Neural crest cell (in vitro differentiated cells): ENCODE measurements around the gene OSBPL7. TPM values are rescaled to one million over a fixed set of nuclear protein-coding genes. Genes with fewer than 3 reads are reported as not detected.
A peak's percentile ranks its signal among the peaks of the same experiment; 100 is the strongest.

ENCODE experiments used
- DNase-seq: peaks from one replicate; pipeline ENCODE4 v3.0.0; 2021; ENCODE audit warnings: low read depth, mixed read lengths, low spot score
- H3K27ac Mint-ChIP-seq: one replicate; pipeline ENCODE4 v1.8.0; 2021; ENCODE audit warnings: mild to moderate bottlenecking, mixed read lengths; ENCODE audit not compliant: unreplicated experiment
- H3K27me3 Mint-ChIP-seq: 2 replicates; pipeline ENCODE4 v1.8.0; 2021; ENCODE audit warnings: low read depth, mild to moderate bottlenecking, mixed read lengths
- H3K36me3 Mint-ChIP-seq: 2 replicates; pipeline ENCODE4 v1.8.0; 2021; ENCODE audit warnings: low read depth, mild to moderate bottlenecking, mixed read lengths
- H3K4me1 Mint-ChIP-seq: 2 replicates; pipeline ENCODE4 v1.8.0; 2021; ENCODE audit warnings: mixed read lengths
- H3K4me3 Mint-ChIP-seq: one replicate; pipeline ENCODE4 v1.8.0; 2021; ENCODE audit warnings: mild to moderate bottlenecking, mixed read lengths
- H3K9me3 Mint-ChIP-seq: 2 replicates; pipeline ENCODE4 v1.8.0; 2021; ENCODE audit warnings: mixed read lengths
- total RNA-seq: library from RNA; stranded (reverse); gene quantifications from 2 replicates; pipeline ENCODE4 v1.2.1, GENCODE V29; 2021
- TF ChIP-seq, protein P1 (sequence below): fragments of 200-600 bp; sonication (generic); conservative IDR thresholded peaks from 2 replicates; pipeline ENCODE4 v1.5.0; 2021; ENCODE audit warnings: antibody characterized with exemption, mild to moderate bottlenecking

OSBPL7 gene
- total RNA-seq, 1 donor from 2014 or later, result 14.3 TPM

DNA sequence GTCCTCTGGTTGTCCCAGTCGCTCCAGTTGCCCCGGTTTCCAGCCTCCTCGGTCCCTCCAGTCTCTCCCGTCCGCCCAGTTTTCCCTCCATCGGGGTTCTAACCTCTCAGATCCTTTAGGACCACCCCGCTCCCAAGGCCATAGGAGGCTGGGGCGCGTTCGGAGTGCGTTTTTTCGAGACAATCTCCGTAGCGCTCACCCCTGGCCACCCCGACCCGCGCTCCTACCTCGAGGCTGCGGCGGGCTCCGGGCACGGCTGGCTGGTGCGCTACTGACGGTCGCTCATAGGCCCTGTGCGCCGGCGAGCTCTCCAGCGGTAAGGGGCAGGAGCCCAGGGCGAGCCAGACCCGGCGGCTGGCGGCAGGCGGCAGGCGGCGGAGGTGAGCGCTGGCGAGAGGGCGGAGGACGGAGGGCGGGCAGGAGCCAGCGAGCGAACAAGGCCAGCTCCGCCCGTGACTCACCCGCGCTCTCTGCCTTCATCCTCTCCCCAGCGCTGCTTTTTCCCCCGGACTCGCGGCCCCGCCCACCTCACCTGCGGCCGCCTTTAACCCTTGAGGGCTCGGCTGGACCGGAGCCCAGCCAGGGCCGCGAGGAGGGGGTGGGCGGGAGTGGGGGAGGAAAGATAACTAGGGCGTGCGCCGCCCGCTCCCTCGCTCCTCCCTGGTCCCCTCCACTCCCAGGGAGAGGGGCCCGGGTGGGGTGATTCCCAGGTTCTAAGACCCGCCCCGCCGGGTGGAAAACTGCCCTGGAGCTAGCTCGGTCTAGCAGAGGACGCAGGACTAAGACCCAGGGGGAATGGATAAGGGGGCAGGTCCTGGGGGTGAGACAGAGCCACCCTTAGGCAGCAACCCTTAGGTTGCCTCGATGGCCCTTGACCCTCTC, 29.3 kb upstream of the OSBPL7 start, which contains the start of gene SP6:
SP6 (minus strand) TSS at position 472 of the 882 bp plus-strand sequence. CDS start 2,734 bp downstream, outside the sequence.
- peak; percentile 55 for DNase-seq
- no peak within 1 kb of the TSS for H3K27ac Mint-ChIP-seq
- no peaks in the 10 kb centered on the region for H3K36me3 Mint-ChIP-seq
- no peaks in the 10 kb centered on the region for H3K9me3 Mint-ChIP-seq
- H3K4me1 Mint-ChIP-seq, result peaks cover 21% of the 10 kb centered on the region
- TF ChIP-seq, protein P1, sequence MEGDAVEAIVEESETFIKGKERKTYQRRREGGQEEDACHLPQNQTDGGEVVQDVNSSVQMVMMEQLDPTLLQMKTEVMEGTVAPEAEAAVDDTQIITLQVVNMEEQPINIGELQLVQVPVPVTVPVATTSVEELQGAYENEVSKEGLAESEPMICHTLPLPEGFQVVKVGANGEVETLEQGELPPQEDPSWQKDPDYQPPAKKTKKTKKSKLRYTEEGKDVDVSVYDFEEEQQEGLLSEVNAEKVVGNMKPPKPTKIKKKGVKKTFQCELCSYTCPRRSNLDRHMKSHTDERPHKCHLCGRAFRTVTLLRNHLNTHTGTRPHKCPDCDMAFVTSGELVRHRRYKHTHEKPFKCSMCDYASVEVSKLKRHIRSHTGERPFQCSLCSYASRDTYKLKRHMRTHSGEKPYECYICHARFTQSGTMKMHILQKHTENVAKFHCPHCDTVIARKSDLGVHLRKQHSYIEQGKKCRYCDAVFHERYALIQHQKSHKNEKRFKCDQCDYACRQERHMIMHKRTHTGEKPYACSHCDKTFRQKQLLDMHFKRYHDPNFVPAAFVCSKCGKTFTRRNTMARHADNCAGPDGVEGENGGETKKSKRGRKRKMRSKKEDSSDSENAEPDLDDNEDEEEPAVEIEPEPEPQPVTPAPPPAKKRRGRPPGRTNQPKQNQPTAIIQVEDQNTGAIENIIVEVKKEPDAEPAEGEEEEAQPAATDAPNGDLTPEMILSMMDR, result peak; percentile 25
- peak within 1 kb of the TSS; percentile 58 for H3K4me3 Mint-ChIP-seq
- peaks cover 98% of the 10 kb centered on the region for H3K27me3 Mint-ChIP-seq

DNA sequence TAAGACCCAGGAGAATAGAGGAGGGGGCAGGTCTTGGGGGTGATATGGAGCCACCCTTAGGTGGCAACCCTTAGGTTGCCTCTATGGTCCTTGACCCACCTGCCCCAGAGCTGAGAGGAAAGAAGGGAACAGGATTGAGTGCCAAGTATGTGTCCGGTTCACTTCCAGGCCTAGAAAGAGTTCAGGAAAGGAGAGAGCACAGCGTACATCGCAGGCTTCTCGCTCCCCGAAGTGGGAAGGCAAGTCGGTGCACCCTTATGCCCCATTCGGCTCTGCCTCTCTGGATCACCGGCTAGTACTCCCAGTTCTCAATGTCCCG, 28.7 kb upstream of the OSBPL7 start:
- Mint-ChIP-seq H3K4me3 (peak overlapping the region; percentile 58), H3K27me3 (peaks cover 98% of the 10 kb centered on the region), H3K4me1 (peaks cover 21% of the 10 kb centered on the region), H3K27ac (no peak overlapping the region), H3K9me3 (no peaks in the 10 kb centered on the region), H3K36me3 (no peaks in the 10 kb centered on the region)
- TF ChIP-seq, protein P1, result no peak
- DNase-seq, result no peak

DNA sequence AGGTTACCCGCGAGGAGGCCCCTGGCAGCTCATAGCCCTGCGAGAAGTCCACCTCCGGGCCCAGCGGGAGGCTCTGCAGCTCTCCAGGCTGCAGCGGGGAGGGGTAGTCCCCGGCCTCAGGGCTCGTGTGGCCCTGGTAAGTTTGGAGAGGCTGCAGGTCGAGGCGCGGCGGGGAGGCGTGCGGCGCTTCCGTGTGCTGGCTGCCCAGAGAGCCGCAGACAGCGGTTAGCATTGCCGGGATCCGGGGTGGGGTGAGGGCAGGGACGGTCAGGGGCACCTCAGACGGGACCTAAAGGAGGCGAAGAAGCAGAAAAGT, 26.6 kb upstream of the OSBPL7 start:
- Mint-ChIP-seq H3K4me1 (peaks cover 23% of the 10 kb centered on the region), H3K36me3 (no peaks in the 10 kb centered on the region), H3K27ac (no peak overlapping the region), H3K9me3 (no peaks in the 10 kb centered on the region), H3K27me3 (peaks cover 94% of the 10 kb centered on the region), H3K4me3 (peak overlapping the region; percentile 38)
- TF ChIP-seq, protein P1, result no peak
- no peak for DNase-seq

DNA sequence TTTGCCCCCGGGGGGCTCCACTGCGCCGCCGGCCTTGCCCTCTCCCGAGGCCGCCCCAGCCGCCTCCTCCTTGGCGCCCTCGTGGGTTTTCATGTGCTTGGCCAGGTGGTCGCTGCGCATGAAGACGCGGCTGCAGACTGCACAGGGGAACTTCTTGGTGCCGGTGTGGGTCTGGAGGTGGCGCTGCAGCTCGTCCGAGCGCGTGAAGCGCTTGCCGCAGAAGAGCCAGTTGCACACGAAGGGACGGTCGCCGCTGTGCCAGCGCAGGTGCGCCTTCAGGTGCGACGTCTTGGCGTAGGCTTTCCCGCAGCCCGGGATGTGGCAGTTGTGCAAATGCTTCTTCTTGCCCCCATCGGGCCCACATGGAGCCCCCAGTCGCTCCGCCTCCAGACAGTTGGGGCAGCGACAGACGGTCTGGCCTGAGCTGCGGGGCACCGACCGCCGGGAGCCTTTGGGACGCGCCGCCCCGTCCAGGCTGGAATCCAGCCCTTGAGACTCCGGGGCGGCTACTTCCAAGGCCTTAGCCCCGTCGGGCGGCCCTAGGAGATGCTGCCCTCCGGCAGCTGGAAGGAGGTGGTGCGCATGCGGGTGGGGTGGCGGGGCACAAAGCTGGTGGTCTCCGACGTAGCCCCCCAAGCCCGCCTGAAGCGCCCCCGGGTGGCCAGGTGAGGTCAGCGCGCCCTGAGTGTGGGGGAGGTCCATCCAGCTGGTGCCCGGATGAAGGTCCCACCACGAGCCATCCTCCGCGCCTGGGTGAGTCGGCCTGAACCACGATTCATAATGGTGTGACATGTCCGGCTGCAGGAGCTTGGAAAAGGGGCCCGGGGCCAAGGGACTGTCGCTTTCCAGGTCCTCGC, 26.0 kb upstream of the OSBPL7 start:
- Mint-ChIP-seq H3K4me3 (no peak overlapping the region), H3K36me3 (no peaks in the 10 kb centered on the region), H3K27ac (no peak overlapping the region), H3K9me3 (no peaks in the 10 kb centered on the region), H3K27me3 (peaks cover 92% of the 10 kb centered on the region), H3K4me1 (peaks cover 27% of the 10 kb centered on the region)
- TF ChIP-seq, protein P1, result peak; percentile 39
- DNase-seq, result no peak

DNA sequence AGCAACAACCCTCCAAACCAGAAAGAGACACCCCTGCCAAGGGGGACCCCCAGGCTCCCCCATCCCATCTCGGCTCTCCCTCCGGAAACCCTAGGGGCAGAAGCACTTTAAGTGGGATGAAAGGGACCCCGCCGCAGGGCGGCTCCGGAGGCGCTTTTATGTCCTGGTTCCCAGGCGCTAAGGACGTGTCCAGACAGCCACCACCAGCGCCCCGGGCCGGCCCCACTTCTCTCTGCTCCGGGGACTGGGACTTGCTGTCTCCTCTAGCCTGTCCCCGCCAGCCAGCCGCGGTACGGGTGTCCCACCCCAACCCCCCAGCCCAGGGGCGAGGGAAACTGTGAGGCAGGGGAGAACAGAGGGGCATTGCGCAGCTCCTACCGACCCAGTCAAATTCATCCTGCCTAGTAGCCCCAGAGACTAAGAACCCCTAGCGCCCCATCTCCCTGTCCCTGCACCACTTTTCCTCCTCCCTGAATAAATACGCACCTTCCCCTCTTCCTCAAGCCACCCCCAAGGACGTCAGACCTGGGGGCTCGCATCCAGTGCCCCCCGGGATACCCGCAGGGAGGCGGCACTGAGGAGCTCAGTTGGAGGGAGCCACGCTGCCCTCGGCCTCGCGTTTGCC, 25.2 kb upstream of the OSBPL7 start:
- TF ChIP-seq, protein P1, result no peak
- peak; percentile 25 for DNase-seq
- H3K4me3 Mint-ChIP-seq, result no peak overlapping the region
- no peaks in the 10 kb centered on the region for H3K36me3 Mint-ChIP-seq
- no peak overlapping the region for H3K27ac Mint-ChIP-seq
- no peaks in the 10 kb centered on the region for H3K9me3 Mint-ChIP-seq
- peaks cover 84% of the 10 kb centered on the region for H3K27me3 Mint-ChIP-seq
- peaks cover 20% of the 10 kb centered on the region for H3K4me1 Mint-ChIP-seq
